Left cardiac atrium (tissue), 4 donors: Measurements from ENCODE around the gene ZNF594. TPM values are rescaled to one million over a fixed set of nuclear protein-coding genes. Genes with fewer than 3 reads are reported as not detected.
"Not testable (repeated sequence)": the region's sequence is repeated elsewhere in the genome, so short reads cannot be mapped to it uniquely, and the experiment has no call there.

Experiments used
- ATAC-seq, 2 donors: fragments of 200-7000 bp; cut with Tn5 transposase; one replicate each; pipeline ENCODE4 v1.9.1; 2020; ENCODE audit warnings: mild to moderate bottlenecking in 2 of 2, moderate library complexity in 2 of 2
- DNase-seq: peaks from one replicate; pipeline ENCODE4 v3.0.0-alpha.2; 2020
- intact Hi-C, 2 donors: fragments of 100-400 bp; cut with DNase I; formaldehyde crosslinking; loops; one replicate each; pipeline versions ENCODE4 v1.14.1 to v1.15.1; 2022 to 2023
- long read RNA-seq: library from polyadenylated mRNA; unstranded; transcript quantifications from one replicate; pipeline ENCODE4 v2.0.0, GENCODE V29; 2021
- total RNA-seq, 2 donors: library from RNA; stranded (reverse); fragmentation: NEBNext Ultra II Directional; extraction: Animal tissue kit (Norgen Biotek cat#: 25700); gene quantifications; one replicate each; pipeline ENCODE4 v1.2.1, GENCODE V29; 2021
- donor health status: DM: no; HTN: yes; CAD: no.
- donor health status: DM: no; HTN: yes; CAD: no; lungs with severe emphysema.
- donor health status: DM: yes; HTN: yes; CAD: no.
- donor health status: Dilated cardiomyopathy.

Gene ZNF594
- total RNA-seq = 1 to 10 TPM; 5.7 to 6.9 TPM
- long read RNA-seq, partial matches to known transcripts = 0 of 1 reads
- long read RNA-seq, other reads (novel, unspliced or antisense) = 1 of 1 reads

DNA sequence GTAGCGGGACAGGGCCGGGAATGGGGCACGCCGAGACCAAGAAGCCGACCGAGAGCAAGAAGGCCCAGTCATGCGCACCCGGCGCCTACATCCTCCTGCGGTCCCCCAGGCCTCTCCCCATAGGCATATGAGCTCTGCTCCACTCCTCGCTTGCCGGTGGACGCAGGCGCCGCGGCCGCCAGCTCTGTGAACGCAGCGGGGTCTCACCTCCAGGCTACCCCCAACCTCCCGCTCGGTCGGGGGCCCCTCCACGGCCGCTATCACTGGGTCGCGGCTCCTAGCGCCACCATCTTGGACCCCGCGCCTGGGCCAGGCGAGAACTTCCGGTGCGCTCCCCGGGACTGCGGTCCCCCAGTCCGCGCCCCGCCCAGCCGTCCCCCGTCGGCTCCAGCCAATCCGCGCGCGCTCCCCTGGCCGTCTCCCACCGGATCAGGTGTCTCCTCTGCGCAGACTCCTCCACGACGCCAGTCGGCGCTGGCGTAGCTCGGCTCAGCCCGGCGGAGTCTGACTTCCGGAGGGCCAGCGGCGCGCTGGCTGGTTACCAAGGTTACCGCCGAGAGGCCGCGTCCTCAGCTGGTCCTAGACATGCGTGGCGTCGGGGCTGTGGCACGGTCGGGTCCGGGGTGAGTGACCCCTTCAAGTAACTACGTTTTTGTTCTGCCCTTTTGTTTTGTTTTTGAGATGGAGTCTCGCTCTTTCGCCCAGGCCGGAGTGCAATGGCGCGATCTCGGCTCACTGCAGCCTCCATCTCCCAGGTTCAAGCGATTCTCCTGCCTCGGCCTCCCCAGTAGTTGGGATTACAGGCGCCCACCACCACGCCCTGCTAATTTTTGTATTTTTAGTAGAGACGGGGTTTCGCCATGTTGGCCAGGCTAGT, at the start of gene ZNF594:
Gene ZNF594 (minus strand): TSS at position 328 of the 877 bp plus-strand sequence. CDS start 7,612 bp downstream, outside the sequence.
- ATAC-seq (peak; percentile 100), DNase-seq (peak; percentile 98)
- intact Hi-C loops = no loop called here

DNA sequence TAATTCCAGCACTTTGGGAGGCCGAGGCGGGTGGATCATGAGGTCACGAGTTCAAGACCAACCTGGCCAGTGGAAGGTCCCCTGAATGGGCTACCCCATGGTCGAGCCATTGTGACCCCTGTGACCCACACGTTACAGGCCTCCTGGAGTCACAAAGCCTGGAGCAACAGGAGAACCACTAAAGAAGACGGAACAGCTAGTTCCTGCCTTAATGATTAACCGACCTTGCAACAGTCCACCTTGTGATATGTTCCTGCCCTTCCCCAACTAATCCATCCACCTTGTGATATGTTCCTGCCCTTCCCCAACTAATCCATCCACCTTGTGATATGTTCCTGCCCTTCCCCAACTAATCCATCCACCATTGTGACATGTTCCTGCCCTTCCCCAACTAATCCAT, 48.1 kb upstream of the ZNF594 start:
- intact Hi-C loops, ATAC-seq, DNase-seq: not testable (repeated sequence)

DNA sequence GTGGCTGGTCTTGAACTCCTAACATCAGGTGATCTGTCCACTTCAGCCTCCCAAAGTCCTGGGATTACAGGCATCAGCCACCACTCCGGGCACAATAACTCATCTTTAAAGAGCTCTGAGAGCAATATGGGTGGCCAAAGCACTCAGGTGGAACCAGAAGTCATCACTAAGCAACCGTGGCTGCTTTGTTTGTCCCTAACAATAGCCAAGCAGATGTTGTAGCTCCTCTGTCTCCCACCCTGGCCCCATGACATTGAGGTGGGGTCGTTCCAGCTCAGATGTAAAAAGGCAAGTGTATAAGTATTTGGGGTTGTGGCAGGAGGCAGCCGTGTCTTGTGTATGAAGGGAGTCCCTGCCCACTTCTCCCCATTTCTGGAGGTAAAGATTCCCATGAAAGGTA, 46.7 kb upstream of the ZNF594 start:
- intact Hi-C loops = no loop called here
- no peak for ATAC-seq

DNA sequence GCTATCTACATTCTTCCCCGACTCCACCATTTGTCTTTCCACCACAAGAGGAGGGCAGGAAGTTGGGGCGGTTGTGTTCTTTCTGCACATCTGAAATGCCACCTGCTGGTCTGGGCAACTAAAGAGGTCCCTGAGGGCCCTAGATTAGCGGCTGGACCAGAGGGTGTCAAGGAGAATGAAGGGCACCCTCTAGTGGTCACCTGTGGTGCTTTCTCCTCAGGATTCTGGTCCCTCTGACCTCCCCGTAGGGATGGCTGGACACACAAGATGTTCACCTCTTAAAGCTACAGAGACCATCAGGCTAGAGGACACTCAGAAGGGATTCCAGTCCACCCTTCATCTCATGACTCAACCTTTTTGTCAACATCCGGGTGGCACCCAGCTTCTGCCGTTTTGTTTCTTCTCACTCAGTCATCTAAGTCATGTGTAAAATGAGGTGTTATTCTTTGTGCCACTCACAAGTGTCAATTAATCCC, 45.9 kb upstream of the ZNF594 start:
- intact Hi-C loops = no loop called here
- DNase-seq (peak; percentile 48), ATAC-seq (peak; percentile 58 to 66)

More for the DNA sequence above, 46.7 kb upstream of the ZNF594 start:
- no peak for DNase-seq

DNA sequence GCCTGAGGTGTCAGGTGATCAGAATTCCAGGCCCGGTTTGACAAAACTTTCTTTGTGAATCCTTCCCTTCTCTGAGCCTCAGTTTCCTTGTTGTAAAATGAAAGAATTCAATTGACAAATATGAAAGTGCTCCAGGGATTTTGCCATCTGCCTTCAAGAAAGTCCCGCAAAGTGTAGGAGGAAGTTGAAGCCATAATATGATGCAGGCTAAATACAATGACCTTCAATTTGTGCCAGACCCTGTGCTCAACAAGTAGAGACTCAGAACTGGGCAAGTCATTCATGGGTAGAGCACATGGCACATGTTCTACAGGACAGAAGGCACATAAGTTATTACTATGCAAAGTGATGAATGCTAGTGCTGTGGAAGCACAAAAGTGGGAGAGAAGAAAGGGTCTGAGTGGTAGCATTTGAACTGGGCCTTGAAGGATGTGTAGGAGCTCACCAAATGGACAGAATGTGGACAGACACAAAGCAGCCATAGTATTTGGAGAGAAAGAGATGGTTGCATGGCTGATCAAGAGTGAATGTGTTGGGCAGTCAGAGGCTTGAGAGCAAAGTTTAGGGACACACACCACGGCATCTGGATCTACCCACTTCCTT, 45.4 kb upstream of the ZNF594 start:
- ATAC-seq = no peak
- intact Hi-C loops = no loop called here
- DNase-seq = no peak

DNA sequence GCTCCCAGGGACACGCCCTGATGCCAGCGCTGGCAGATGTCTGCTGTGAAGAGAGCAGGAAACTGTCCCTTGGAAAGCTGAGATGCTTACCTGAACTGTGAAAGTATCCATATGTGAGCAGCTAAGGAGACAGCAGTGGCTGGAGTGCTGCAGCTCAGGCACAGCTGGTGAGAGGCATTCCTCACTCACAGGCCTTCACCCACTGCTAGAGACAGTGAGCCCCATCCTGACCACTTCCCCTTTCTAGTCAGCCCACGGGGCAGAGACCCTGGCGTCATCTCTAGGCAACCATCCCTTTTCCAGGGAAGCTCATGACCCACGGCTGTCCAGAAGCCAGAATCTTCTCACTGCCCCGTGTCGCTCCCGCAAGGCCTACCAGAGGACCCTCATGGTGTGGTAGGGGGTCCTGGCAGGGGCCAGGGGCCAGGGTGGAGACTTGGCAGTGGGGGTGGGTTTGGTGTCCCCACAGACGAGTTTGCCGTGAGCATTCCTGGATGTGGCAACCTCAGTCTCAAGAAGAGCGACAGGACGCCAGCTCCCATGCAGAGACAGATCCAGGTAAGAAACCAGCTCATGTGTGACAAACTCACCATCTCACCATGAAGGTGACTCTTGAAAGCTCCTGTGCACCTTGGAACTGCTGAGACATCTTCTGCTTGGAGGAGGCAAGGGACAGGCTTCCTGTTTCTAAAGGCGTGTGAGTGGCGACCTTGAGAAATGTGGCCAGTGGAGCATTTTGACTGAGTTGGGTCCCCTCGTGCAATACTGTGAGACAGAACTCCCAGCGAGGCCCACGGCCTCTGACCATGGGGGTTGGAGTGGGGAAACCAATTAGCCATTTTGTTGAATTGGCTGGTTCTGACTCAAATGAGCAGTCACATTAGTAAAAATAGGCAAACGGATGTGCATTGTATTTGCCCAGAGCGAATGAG, 43.2 kb upstream of the ZNF594 start, which contains the start of gene SCIMP:
Gene SCIMP (minus strand): TSS at position 216 of the 932 bp plus-strand sequence. CDS start 105 bp downstream, at position 111.
- peak; percentile 40 for DNase-seq
- intact Hi-C loops = no loop called here
- peak; percentile 60 to 69 for ATAC-seq

DNA sequence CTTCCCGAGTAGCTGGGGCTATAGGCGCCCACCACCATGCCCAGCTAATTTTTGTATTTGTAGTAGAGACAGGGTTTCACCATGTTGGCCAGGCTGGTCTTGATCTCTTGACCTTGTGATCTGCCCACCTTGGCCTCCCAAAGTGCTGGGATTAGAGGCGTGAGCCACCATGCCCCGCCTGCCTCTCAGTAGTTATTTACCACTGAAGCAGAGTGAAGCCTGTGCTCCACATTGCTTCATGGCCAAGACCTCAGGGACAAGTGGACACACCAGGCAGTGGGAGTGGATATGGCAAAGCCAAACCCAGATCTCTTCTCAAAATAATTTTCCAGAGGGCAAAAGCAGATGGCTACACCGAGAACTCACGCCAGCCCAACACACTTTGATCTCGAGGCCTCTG, 41.8 kb upstream of the ZNF594 start:
- intact Hi-C loops, ATAC-seq: not testable (repeated sequence)

DNA sequence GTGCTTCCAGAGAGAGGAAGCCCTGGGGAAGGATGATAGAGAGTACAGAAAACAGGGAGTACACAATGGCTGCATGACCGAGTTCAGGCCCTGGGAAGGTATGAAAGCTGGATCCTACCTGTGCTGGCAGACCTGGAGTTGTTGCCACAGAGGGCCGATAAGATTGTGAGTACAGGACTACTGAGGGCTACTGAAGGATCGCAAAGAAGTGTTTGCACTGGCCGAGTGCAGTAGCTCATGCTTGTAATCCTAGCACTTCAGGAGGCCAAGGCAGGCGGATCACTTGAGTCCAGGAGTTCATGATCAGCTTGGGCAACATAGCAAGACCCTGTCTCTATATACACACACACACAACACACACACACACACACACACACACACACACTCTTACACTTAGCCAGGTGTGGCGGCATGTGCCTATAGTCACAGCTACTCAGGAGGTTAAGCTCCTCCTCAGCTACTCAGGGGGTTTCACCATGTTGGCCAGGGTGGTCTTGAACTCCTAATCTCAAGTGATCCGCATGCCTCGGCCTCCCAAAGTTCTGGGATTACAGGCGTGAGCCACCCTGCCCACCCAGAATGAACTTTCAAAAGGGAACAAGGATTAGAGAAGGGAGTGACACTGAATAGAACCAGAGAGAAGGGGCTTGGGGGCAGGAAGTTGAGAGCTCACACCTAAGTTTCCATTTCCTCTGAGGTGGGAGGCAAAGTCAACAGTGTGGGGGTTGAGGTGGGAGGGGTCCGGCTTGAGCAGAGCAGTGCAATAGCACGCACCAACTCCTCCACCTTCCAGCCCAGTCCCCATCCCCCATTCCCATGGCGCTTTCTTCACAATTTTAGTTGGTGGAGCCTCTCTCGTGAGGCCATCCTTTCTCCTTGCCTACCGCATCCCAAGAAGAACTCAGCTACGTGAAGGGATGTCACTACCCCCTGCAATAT, 35.5 kb upstream of the ZNF594 start:
- ATAC-seq (peak in 1 of 2 donors; percentile 14), DNase-seq (no peak)
- intact Hi-C loops = no loop called here

More for the DNA sequence above, 41.8 kb upstream of the ZNF594 start:
- not testable (repeated sequence) for DNase-seq

DNA sequence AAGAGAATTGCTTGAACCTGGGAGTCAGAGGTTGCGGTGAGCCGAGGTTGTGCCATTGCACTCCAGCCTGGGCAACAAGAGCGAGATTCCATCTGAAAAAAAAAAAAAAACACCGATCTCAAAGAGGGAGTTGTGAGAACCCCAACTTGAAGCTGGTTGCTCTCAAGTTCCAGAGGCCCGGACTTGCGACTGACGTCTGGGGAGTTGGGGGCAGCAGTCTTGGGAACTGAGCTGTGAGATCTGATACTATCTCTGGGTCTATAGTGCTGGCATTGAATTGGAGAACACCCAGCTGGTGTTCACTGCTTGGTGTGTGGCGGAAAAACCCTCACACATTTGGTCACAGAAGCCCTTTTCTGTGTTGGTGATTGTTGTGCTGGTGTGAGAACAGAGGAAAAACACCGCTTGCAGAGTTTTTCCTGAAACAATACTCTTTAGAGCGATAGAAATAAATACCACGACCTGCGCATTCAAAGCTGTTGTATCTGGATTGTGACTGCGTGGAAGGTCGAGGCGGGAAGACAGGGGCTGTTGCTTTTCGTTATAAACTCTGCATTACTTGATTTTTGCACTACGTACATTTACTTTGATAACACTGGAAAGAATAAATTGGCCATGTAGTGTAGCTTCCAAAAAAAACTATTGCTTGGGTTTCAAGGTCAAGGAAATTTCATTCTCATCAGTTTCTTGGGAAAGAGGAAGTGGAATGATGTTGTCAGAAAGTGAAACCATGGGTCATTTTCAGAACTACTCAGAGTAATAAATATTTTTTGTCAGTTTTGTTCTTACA, 34.2 kb upstream of the ZNF594 start:
- intact Hi-C loops = no loop called here
- DNase-seq (no peak), ATAC-seq (no peak)

DNA sequence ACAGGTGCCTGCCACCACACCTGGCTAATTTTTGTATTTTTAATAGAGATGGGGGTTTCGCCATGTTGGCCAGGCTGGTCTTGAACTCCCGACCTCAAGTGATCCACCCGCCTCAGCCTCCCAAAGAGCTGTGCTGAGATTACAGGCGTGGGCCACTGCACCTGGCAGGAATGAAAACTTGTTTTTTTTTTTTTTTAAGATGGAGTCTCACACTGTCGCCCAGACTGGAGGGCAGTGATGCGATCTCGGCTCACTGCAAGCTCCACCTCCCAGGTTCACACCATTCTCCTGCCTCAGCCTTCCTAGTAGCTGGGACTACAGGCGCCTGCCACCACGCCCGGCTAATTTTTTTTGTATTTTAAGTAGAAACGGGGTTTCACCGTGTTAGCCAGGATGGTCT, 30.2 kb upstream of the ZNF594 start:
- ATAC-seq, intact Hi-C loops, DNase-seq: not testable (repeated sequence)

DNA sequence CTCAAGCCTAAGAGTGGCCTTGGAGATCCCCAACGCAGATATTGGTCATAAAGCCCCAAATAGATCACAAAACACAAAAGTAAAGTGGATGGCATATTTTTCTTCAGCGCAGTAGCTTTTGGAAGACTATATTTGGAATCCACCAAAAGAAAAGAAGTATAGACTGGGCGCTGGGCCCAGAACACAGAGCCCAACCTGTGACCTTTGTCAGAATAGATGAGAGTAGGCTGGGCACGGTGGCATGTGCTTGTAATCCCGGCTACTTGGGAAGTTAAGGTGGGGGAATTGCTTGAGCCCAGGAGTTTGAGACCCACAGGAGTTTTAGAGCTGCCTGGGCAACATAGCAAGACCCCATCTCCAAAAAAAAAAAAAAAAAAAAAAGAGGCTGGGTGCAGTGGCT, 28.4 kb upstream of the ZNF594 start:
- DNase-seq (no peak), ATAC-seq (no peak)
- intact Hi-C loops = no loop called here

DNA sequence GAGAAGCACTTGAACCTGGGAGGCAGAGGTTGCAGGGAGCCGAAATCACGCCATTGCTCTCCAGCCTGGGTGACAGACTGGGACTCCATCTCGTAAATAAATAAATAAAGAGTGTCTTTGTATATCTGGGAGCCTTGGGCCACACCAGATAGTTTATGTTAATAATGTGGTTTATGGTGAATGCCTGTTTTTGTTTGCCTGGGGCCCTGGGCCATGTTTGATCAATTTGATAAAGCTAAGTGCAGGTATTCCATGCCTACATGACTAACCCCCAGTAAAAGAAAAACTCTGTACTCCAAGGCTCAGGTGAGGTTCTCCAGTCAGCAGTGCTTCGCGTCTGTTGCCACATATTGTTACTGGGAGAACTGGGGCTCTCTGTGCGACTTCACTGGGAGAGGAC, 27.9 kb upstream of the ZNF594 start:
- intact Hi-C loops = no loop called here
- no peak for DNase-seq
- no peak for ATAC-seq

DNA sequence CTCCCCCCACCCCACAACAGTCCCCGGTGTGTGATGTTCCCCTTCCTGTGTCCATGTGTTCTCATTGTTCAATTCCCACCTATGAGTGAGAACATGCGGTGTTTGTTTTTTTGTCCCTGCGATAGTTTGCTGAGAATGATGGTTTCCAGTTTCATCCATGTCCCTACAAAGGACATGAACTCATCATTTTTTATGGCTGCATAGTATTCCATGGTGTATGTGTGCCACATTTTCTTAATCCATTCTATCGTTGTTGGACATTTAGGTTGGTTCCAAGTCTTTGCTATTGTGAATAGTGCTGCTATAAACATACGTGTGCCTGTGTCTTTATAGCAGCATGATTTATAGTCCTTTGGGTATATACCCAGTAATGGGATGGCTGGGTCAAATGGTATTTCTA, 25.9 kb upstream of the ZNF594 start:
- DNase-seq, intact Hi-C loops, ATAC-seq: not testable (repeated sequence)

DNA sequence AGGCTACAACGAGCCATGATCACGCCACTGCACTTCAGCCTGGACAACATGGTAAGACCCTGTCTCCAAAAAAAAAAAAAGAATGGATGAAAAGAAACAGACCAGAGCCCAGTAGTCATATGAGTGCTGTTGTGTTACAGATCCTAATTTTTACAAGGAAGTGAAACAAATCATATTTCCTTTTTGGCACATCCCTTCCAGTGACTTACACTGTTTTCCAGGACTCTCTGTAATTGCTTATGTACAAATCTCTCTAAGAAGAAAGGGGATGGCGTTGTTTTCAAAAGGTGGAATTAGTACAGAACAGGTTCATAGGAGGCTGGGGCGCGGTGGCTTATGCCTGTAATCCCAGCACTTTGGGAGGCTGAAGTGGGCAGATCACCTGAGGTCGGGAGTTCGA, 19.8 kb upstream of the ZNF594 start:
- intact Hi-C loops = no loop called here

DNA sequence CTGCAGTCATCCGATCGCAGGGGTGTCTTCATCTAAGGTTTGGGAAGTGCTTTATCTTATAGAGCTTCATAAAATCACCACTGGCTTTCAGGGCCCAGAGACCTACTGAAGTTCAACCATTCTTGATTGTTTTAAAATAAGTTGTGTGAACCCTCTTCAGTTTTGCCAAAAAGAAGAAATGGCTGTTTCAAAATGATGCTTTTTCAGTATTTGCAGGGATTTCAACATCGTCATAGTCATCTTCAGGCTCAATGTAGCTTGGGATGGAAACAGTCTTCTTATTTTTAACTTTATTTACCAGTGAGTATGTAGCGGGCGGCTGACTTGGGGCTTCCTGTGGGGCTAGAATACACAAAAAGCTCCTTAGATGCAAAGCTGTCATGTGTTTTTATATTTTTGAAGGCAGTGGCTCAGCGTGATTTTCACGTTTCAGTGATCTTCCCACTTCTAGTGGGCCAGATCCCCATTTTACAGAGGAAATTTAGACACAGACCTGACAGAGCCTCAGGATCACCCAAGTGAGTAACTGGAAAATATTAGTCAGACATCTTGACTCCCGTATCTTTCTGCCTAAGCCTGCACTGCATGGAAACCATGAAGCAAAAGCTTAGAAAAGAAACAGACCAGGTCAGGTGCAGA, 19.1 kb upstream of the ZNF594 start:
- ATAC-seq (no peak), DNase-seq (no peak)

More for the DNA sequence above, 19.8 kb upstream of the ZNF594 start:
- DNase-seq (no peak), ATAC-seq (peak in 1 of 2 donors; percentile 36)

DNA sequence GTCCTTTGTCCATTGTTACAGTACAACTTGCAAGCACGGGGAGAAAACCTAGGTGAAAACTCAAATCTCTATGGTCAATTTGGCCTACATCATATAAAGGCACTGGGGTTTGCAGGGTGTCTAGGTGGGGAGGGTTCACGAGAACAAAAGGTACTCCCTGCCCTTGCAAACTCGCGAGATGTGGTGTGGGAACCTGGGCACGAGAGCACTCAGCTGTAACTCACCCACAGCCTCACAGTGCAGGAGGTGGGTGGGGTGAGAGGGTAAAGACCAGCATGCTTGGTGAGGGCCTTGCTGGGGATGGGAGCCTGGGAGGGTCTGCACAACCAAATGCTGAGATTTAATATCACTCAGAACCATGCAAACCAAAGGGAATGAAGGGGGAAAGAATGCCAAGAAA, 18.4 kb upstream of the ZNF594 start:
- intact Hi-C loops = no loop called here
- DNase-seq (no peak), ATAC-seq (no peak)

More for the DNA sequence above, 19.1 kb upstream of the ZNF594 start:
- intact Hi-C loops = no loop called here

DNA sequence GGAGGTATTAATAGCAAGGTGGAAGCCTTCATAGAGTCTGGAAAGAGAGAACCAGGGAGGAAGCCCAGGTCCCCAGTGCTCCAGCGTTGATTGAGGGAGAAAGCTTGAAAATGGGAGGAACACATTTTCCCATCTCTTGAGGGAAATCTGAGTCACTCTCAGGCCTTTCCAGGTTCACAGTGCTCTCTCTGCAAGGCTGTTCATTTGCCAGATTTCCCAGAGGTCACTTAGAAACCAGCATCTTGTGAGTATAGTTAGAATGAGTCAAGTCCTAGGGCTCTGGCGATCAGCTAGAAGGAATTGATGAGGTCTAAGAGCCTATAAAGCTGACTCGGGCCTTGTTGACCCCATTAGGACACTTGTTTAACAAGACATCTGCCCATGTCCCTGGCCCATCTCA, 17.7 kb upstream of the ZNF594 start:
- ATAC-seq (no peak), DNase-seq (no peak)
- intact Hi-C loops = no loop called here
